A549 (cell line): Measurements from ENCODE around the gene SIM1. TPM values are rescaled to one million over a fixed set of nuclear protein-coding genes. Genes with fewer than 3 reads are reported as not detected.

Source experiments
- ATAC-seq, 2 experiments: fragments of 200-7000 bp in 1 of 2; fragments of >200 bp in 1 of 2; cut with Nextera tagmentation in 1 of 2; cut with Tn5 transposase in 1 of 2; 3 replicates each; pipeline versions ENCODE4 v1.8.0 to v1.9.1; 2018 to 2020; ENCODE audit warnings: mild to moderate bottlenecking in 1 of 2, moderate library complexity in 1 of 2
- CTCF ChIA-PET: fragments of 300-600 bp; sonication (Branson Sonifier 250); formaldehyde crosslinking; extraction: SDS; loops from one replicate; lab custom pipeline; 2021; ENCODE audit warnings: antibody characterized with exemption, inconsistent platforms; lab: Yijun Ruan, JAX
- POLR2A ChIA-PET: fragments of 350-600 bp; formaldehyde crosslinking; extraction: SDS; loops from one replicate; lab custom pipeline; 2021; ENCODE audit warnings: antibody characterized with exemption, inconsistent platforms; lab: Yijun Ruan, JAX
- DNase-seq, 2 experiments: peaks; one replicate each; pipeline versions ENCODE4 v3.0.0 to v3.0.0-alpha.2; 2011 to 2016; ENCODE audit warnings: low read depth in 1 of 2, low spot score in 1 of 2
- FAIRE-seq: peaks from 2 replicates; lab custom pipeline; 2011; peaks lifted over from hg19 to GRCh38; lab: Jason Lieb, UNC
- H3K27ac ChIP-seq, 2 experiments: fragments of >200 bp; sonication (Bioruptor Twin); formaldehyde crosslinking; 3 replicates each; pipeline ENCODE4 v1.5.1; 2016 to 2017
- H3K4me1 ChIP-seq: fragments of >200 bp; sonication (Bioruptor Twin); formaldehyde crosslinking; 3 replicates; pipeline ENCODE4 v1.6.1; 2016
- H3K4me2 ChIP-seq: fragments of >200 bp; sonication (Bioruptor Twin); formaldehyde crosslinking; 3 replicates; pipeline ENCODE4 v1.6.1; 2016
- H3K4me3 ChIP-seq: fragments of >200 bp; sonication (Bioruptor Twin); formaldehyde crosslinking; 3 replicates; pipeline ENCODE4 v1.5.1; 2016
- H3K9me3 ChIP-seq: fragments of >200 bp; sonication (Bioruptor Twin); formaldehyde crosslinking; 3 replicates; pipeline ENCODE4 v1.6.1; 2016
- ATOH8 ChIP-seq: fragments of 250-450 bp; sonication (Bioruptor Pico); IDR thresholded peaks from 2 replicates; pipeline ENCODE4 v1.5.0; 2020; ENCODE audit warnings: low read depth, mild to moderate bottlenecking, moderate library complexity
- BCL3 ChIP-seq: fragments of >200 bp; sonication (Bioruptor Twin); formaldehyde crosslinking; IDR thresholded peaks from 3 replicates; pipeline ENCODE4 v1.6.1; 2016
- BHLHE40 ChIP-seq: IDR thresholded peaks from 2 replicates; pipeline ENCODE4 v1.6.1; 2012; ENCODE audit warnings: low read depth, low read length, inconsistent platforms
- CBX8 ChIP-seq: fragments of 200-600 bp; sonication (generic); IDR thresholded peaks from 2 replicates; pipeline ENCODE4 v1.6.1; 2016
- ELK1 ChIP-seq: fragments of 150-350 bp; IDR thresholded peaks from 2 replicates; pipeline ENCODE4 v1.6.1; 2014; ENCODE audit warnings: low read depth, mild to moderate bottlenecking, low read length
- FOSB ChIP-seq: fragments of 250-450 bp; sonication (Bioruptor Pico); IDR thresholded peaks from 2 replicates; pipeline ENCODE4 v1.5.0; 2020; ENCODE audit warnings: mild to moderate bottlenecking, moderate library complexity
- FOSL2 ChIP-seq, 2 experiments: fragments of 450-650 bp in 1 of 2; fragments of >200 bp in 1 of 2; sonication (Bioruptor Twin) in 1 of 2; formaldehyde crosslinking; IDR thresholded peaks; 2 replicates each; pipeline versions ENCODE4 v1.5.0 to v1.6.1; 2016 to 2020; ENCODE audit warnings: mild to moderate bottlenecking in 1 of 2, moderate library complexity in 1 of 2
- FOXS1 ChIP-seq: fragments of 250-450 bp; sonication (Bioruptor Pico); IDR thresholded peaks from 2 replicates; pipeline ENCODE4 v1.5.0; 2020; ENCODE audit warnings: mild to moderate bottlenecking, moderate library complexity
- GATA3 ChIP-seq: IDR thresholded peaks from 2 replicates; pipeline ENCODE4 v1.6.1; 2012; ENCODE audit warnings: borderline replicate concordance
- HMGXB4 ChIP-seq: fragments of 250-450 bp; sonication (Bioruptor Pico); IDR thresholded peaks from 2 replicates; pipeline ENCODE4 v1.5.0; 2021; ENCODE audit warnings: mild to moderate bottlenecking, moderate library complexity, borderline replicate concordance
- HOXA7 ChIP-seq: fragments of 250-450 bp; sonication (Bioruptor Pico); IDR thresholded peaks from 2 replicates; pipeline ENCODE4 v1.5.0; 2020; ENCODE audit warnings: mild to moderate bottlenecking, moderate library complexity
- HOXB5 ChIP-seq: fragments of 250-450 bp; sonication (Bioruptor Pico); IDR thresholded peaks from 2 replicates; pipeline ENCODE4 v1.5.0; 2020; ENCODE audit warnings: mild to moderate bottlenecking, moderate library complexity
- KDM1A ChIP-seq: fragments of 200-600 bp; sonication (generic); IDR thresholded peaks from 2 replicates; pipeline ENCODE4 v1.6.1; 2016; ENCODE audit warnings: low read depth, mild to moderate bottlenecking
- KDM5A ChIP-seq: fragments of 200-600 bp; sonication (generic); IDR thresholded peaks from 2 replicates; pipeline ENCODE4 v1.6.1; 2016; ENCODE audit warnings: antibody characterized with exemption, mild to moderate bottlenecking
- MAZ ChIP-seq: fragments of 150-350 bp; IDR thresholded peaks from 2 replicates; pipeline ENCODE4 v1.6.1; 2014; ENCODE audit warnings: antibody characterized with exemption, low read depth, low read length, borderline replicate concordance
- NPAS2 ChIP-seq: fragments of 250-450 bp; sonication (Bioruptor Pico); IDR thresholded peaks from 2 replicates; pipeline ENCODE4 v1.8.0; 2022; ENCODE audit warnings: mild to moderate bottlenecking, moderate library complexity, borderline replicate concordance
- REST ChIP-seq: fragments of 200-600 bp; sonication (generic); IDR thresholded peaks from 2 replicates; pipeline ENCODE4 v1.6.1; 2016; ENCODE audit warnings: antibody characterized with exemption, mild to moderate bottlenecking, moderate library complexity
- RNF2 ChIP-seq: fragments of 200-600 bp; sonication (generic); IDR thresholded peaks from 2 replicates; pipeline ENCODE4 v1.6.1; 2016; ENCODE audit warnings: low read depth, mild to moderate bottlenecking, antibody characterized with exemption, moderate library complexity, borderline replicate concordance
- SMC3 ChIP-seq: fragments of >200 bp; sonication (Bioruptor Twin); formaldehyde crosslinking; IDR thresholded peaks from 3 replicates; pipeline ENCODE4 v1.6.1; 2018; ENCODE audit warnings: inconsistent platforms
- TP53 ChIP-seq: fragments of 250-450 bp; sonication (Bioruptor Pico); IDR thresholded peaks from 2 replicates; pipeline ENCODE4 v1.5.0; 2021; ENCODE audit warnings: mild to moderate bottlenecking, moderate library complexity
- USF2 ChIP-seq: fragments of 450-650 bp; IDR thresholded peaks from 2 replicates; pipeline ENCODE4 v1.6.1; 2014; ENCODE audit warnings: antibody characterized with exemption
- ZC3H11A ChIP-seq: fragments of 450-650 bp; IDR thresholded peaks from 2 replicates; pipeline ENCODE4 v1.6.1; 2014; ENCODE audit warnings: antibody characterized with exemption, mild to moderate bottlenecking
- ZFP36 ChIP-seq: fragments of 450-650 bp; IDR thresholded peaks from 2 replicates; pipeline ENCODE4 v1.6.1; 2014; ENCODE audit warnings: borderline replicate concordance; ENCODE audit not compliant: partially characterized antibody
- WGBS: methylation state at CpG from one replicate; pipeline ENCODE4 v1.1.6; 2017; ENCODE audit errors: missing lambda C conversion rate; 5-methylcytosine and 5-hydroxymethylcytosine counted together
- polyA plus RNA-seq, 4 experiments: library from polyadenylated mRNA; depleted of rRNA in 3 of 4; stranded (reverse); fragments of >200 nt; fragmentation: RNase III in 1 of 4; extraction: RNeasy Plus Mini Kit Qiagen cat#74134 plus additional on column Dnase treatment in 1 of 4; gene quantifications; 2 replicates in 3 of 4; 3 replicates in 1 of 4; pipeline ENCODE4 v1.2.3, GENCODE V29; 2011 to 2017

Gene SIM1
- polyA plus RNA-seq, 2 of the 4 experiments (the other 2 are of a cell fraction), result not detected

GRCh38 chr6:100392423-100392822 lies 72.3 kb downstream of the SIM1 start:
- H3K4me1 ChIP-seq, result no peaks in the 10 kb centered on the region
- no peak for ATAC-seq
- H3K27ac ChIP-seq, result no peak overlapping the region
- H3K9me3 ChIP-seq, result no peaks in the 10 kb centered on the region
- no peak for FAIRE-seq
- no peak overlapping the region for H3K4me3 ChIP-seq
- TF ChIP-seq REST (no peak), HOXA7 (CRISPR knock-in tag) (no peak), GATA3 (no peak), ZFP36 (no peak), BHLHE40 (no peak)
- no peak for DNase-seq
- WGBS, result 93% methylated on average over 2 of the region's 2 CpGs
- ChIA-PET POLR2A (no interaction called here), CTCF (no interaction called here)
- no peak overlapping the region for H3K4me2 ChIP-seq

- TF ChIP-seq GATA3 (no peak), BHLHE40 (no peak), CBX8 (no peak), FOSB (CRISPR knock-in tag) (no peak), NPAS2 (CRISPR knock-in tag) (no peak), ATOH8 (CRISPR knock-in tag) (no peak), USF2 (no peak), FOSL2 (IDR thresholded peaks at IDR 0.05) (no peak), FOSL2 (CRISPR knock-in tag; IDR thresholded peaks at IDR 0.05) (no peak), SMC3 (no peak), RNF2 (no peak), KDM5A (no peak)
- FAIRE-seq (no peak), DNase-seq (no peak), ATAC-seq (no peak)
- Histone ChIP-seq H3K4me2 (no peak overlapping the region), H3K4me1 (no peaks in the 10 kb centered on the region), H3K9me3 (no peaks in the 10 kb centered on the region), H3K4me3 (no peak overlapping the region), H3K27ac (no peak overlapping the region)
- WGBS, result 56% methylated on average over 3 of the region's 3 CpGs
- CTCF ChIA-PET, result no interaction called here
- POLR2A ChIA-PET, result no interaction called here
Measured at GRCh38 chr6:100388868-100389519, 75.7 kb downstream of the SIM1 start.

GRCh38 chr6:100382767-100383195 lies 81.9 kb downstream of the SIM1 start:
- 74% methylated on average over 5 of the region's 5 CpGs for WGBS
- ChIA-PET CTCF (no interaction called here), POLR2A (no interaction called here)
- FAIRE-seq (no peak), ATAC-seq (no peak), DNase-seq (no peak)
- H3K4me1 ChIP-seq, result no peaks in the 10 kb centered on the region
- H3K4me3 ChIP-seq, result no peak overlapping the region
- no peaks in the 10 kb centered on the region for H3K9me3 ChIP-seq
- no peak overlapping the region for H3K27ac ChIP-seq
- H3K4me2 ChIP-seq, result no peak overlapping the region
- TF ChIP-seq FOSL2 (IDR thresholded peaks at IDR 0.05) (no peak), FOSL2 (CRISPR knock-in tag; IDR thresholded peaks at IDR 0.05) (no peak), HOXB5 (CRISPR knock-in tag) (no peak), FOXS1 (CRISPR knock-in tag) (no peak), TP53 (CRISPR knock-in tag) (no peak), ELK1 (no peak), FOSB (CRISPR knock-in tag) (no peak), MAZ (no peak), KDM1A (no peak), ZC3H11A (no peak), HMGXB4 (no peak), BCL3 (no peak), SMC3 (no peak)
